K562 (cell line): ENCODE data around the gene CACNB1. TPM values are rescaled to one million over a fixed set of nuclear protein-coding genes. Genes with fewer than 3 reads are reported as not detected.

Source experiments
- ATAC-seq: fragments of 200-7000 bp; cut with Tn5 transposase; 3 replicates; pipeline ENCODE4 v1.9.1; 2020; ENCODE audit warnings: moderate library complexity
- BruUV-seq: library from RNA; stranded (reverse); fragments of 400-500 nt; replicated peaks from 2 replicates; lab custom pipeline; 2021; lab: Mats Ljungman, UMichigan
- CTCF ChIA-PET: fragments of 300-600 bp; formaldehyde crosslinking; extraction: SDS; loops from one replicate; lab custom pipeline; 2021; ENCODE audit warnings: low intra/inter-chr PET ratio; lab: Yijun Ruan, JAX
- POLR2A ChIA-PET: fragments of 300-600, 350-650 bp; sonication (Branson Sonifier 250); formaldehyde crosslinking; extraction: SDS; loops from one replicate; lab custom pipeline; 2021; ENCODE audit warnings: antibody characterized with exemption, inconsistent platforms; lab: Yijun Ruan, JAX
- DNase-seq, 4 experiments: peaks; one replicate each; pipeline versions ENCODE4 v3.0.0 to v3.0.0-alpha.2; 2011 to 2018; ENCODE audit warnings: low spot score in 3 of 4, mixed read lengths in 3 of 4; ENCODE audit errors: extremely low read depth in 1 of 4
- FAIRE-seq: peaks from 2 replicates; lab custom pipeline; 2011; peaks lifted over from hg19 to GRCh38; lab: Jason Lieb, UNC
- H2AFZ ChIP-seq: 2 replicates; pipeline ENCODE4 v1.6.0; 2011; ENCODE audit warnings: low read depth, low read length, control low read depth, inconsistent platforms
- H3K27ac ChIP-seq: fragments of 200-600 bp; 3 replicates; pipeline ENCODE4 v1.8.0; 2011; ENCODE audit warnings: low read depth, mild to moderate bottlenecking, control low read depth, inconsistent platforms, low read length, moderate library complexity, mixed read lengths; ENCODE audit errors: extremely low read depth
- H3K27me3 ChIP-seq, 2 experiments: fragments of 300-600 bp in 1 of 2; 2 replicates in 1 of 2; 3 replicates in 1 of 2; pipeline versions ENCODE4 v1.6.0 to v1.8.0; 2011; ENCODE audit warnings: inconsistent platforms in 2 of 2, low read length in 2 of 2, mild to moderate bottlenecking in 1 of 2, mixed read lengths in 1 of 2, moderate library complexity in 1 of 2; ENCODE audit not compliant: control insufficient read depth in 2 of 2, insufficient read depth in 2 of 2
- H3K36me3 ChIP-seq: fragments of 300-600 bp; 3 replicates; pipeline ENCODE4 v1.8.0; 2011; ENCODE audit warnings: mild to moderate bottlenecking, low read length, inconsistent platforms; ENCODE audit not compliant: control insufficient read depth, insufficient read depth
- H3K4me1 ChIP-seq, 2 experiments: fragments of 200-600 bp in 1 of 2; replicated peaks in 1 of 2; 2 replicates in 1 of 2; 3 replicates in 1 of 2; pipeline versions ENCODE4 v1.5.1 to v1.8.0; 2011; ENCODE audit warnings: inconsistent platforms in 2 of 2, low read length in 2 of 2, mild to moderate bottlenecking in 1 of 2, mixed read lengths in 1 of 2, moderate library complexity in 1 of 2; ENCODE audit not compliant: control insufficient read depth in 2 of 2, insufficient read depth in 2 of 2
- H3K4me2 ChIP-seq: 2 replicates; pipeline ENCODE4 v1.6.1; 2011; ENCODE audit warnings: low read length, control low read depth, inconsistent platforms, mixed read lengths; ENCODE audit not compliant: insufficient read depth
- H3K4me3 ChIP-seq: fragments of 200-600 bp; sonication (generic), shearing (Covaris generic); 2 replicates; pipeline ENCODE4 v1.5.1; 2016; ENCODE audit warnings: control low read depth, inconsistent platforms
- H3K79me2 ChIP-seq: fragments of 200-600 bp; 3 replicates; pipeline ENCODE4 v1.8.0; 2011; ENCODE audit warnings: low read length, inconsistent platforms; ENCODE audit not compliant: control insufficient read depth, insufficient read depth
- H3K9ac ChIP-seq, 2 experiments: 2 replicates each; pipeline versions ENCODE4 v1.6.0 to v1.6.1; 2011; ENCODE audit warnings: low read depth in 2 of 2, low read length in 2 of 2, control low read depth in 1 of 2, inconsistent platforms in 1 of 2, mild to moderate bottlenecking in 1 of 2, mixed read lengths in 1 of 2; ENCODE audit not compliant: insufficient read depth in 1 of 2
- H3K9me1 ChIP-seq: one replicate; pipeline ENCODE4 v1.6.0; 2011; ENCODE audit warnings: inconsistent platforms, mild to moderate bottlenecking, low read length, moderate library complexity; ENCODE audit not compliant: control insufficient read depth, insufficient read depth
- H3K9me3 ChIP-seq: replicated peaks from 2 replicates; pipeline ENCODE4 v1.5.1; 2011; ENCODE audit warnings: low read depth, low read length, inconsistent platforms; ENCODE audit not compliant: control insufficient read depth, insufficient read depth
- H4K20me1 ChIP-seq: replicated peaks from 2 replicates; pipeline ENCODE4 v1.6.1; 2011; ENCODE audit warnings: low read length, inconsistent platforms, mixed read lengths; ENCODE audit not compliant: control insufficient read depth, insufficient read depth
- CEBPB ChIP-seq: fragments of 450-650 bp; IDR thresholded peaks from 2 replicates; pipeline ENCODE4 v1.6.1; 2016; ENCODE audit warnings: missing genetic modification characterization, missing compliant biosample characterization
- CEBPG ChIP-seq, 3 experiments: fragments of 200-800 bp in 1 of 3; sonication (Bioruptor generic) in 1 of 3; sonication (generic) in 1 of 3; formaldehyde crosslinking in 1 of 3; IDR thresholded peaks in 2 of 3; conservative IDR thresholded peaks in 1 of 3; 2 replicates each; pipeline versions ENCODE4 v1.6.1 to v1.8.0; 2016 to 2022; ENCODE audit warnings: missing compliant biosample characterization in 2 of 3, missing genetic modification characterization in 2 of 3, mild to moderate bottlenecking in 1 of 3, missing genetic modification reagents in 1 of 3
- HNRNPH1 ChIP-seq: fragments of 200-400 bp; formaldehyde crosslinking; optimal IDR thresholded peaks from 2 replicates; pipeline ENCODE3; 2017; ENCODE audit warnings: low read depth, mild to moderate bottlenecking, low read length, moderate library complexity
- KDM1A ChIP-seq, 2 experiments: fragments of 450-650 bp; IDR thresholded peaks; 2 replicates each; pipeline ENCODE4 v1.6.1; 2016; ENCODE audit warnings: mild to moderate bottlenecking in 2 of 2
- NR2C1 ChIP-seq, 2 experiments: fragments of 450-650 bp; IDR thresholded peaks; 2 replicates each; pipeline ENCODE4 v1.6.1; 2017; ENCODE audit warnings: mild to moderate bottlenecking in 2 of 2, antibody characterized with exemption in 1 of 2, inconsistent platforms in 1 of 2, missing compliant biosample characterization in 1 of 2, missing genetic modification characterization in 1 of 2
- NR2C2 ChIP-seq, 2 experiments: fragments of 200-800 bp in 1 of 2; sonication (Bioruptor generic) in 1 of 2; sonication (generic) in 1 of 2; formaldehyde crosslinking in 1 of 2; IDR thresholded peaks; 2 replicates each; pipeline versions ENCODE4 v1.6.1 to v1.8.0; 2016 to 2022; ENCODE audit warnings: mild to moderate bottlenecking in 1 of 2, missing compliant biosample characterization in 1 of 2, missing genetic modification characterization in 1 of 2, missing genetic modification reagents in 1 of 2
- RCOR1 ChIP-seq, 2 experiments: IDR thresholded peaks; 2 replicates each; pipeline ENCODE4 v1.6.1; 2012; ENCODE audit warnings: low read depth in 2 of 2, low read length in 2 of 2, borderline replicate concordance in 1 of 2, improper control_type of control experiment in 1 of 2
- WGBS: fragments of 100-300 bp; shearing (Covaris generic); methylation state at CpG from one replicate; pipeline ENCODE4 v1.1.6; 2016; ENCODE audit warnings: low coverage, mixed read lengths; ENCODE audit not compliant: insufficient coverage; ENCODE audit errors: missing lambda C conversion rate; 5-methylcytosine and 5-hydroxymethylcytosine counted together
- in situ Hi-C: fragments of 300-500 bp; cut with MboI; formaldehyde crosslinking; loops from 4 replicates; pipeline ENCODE4 v1.15.0; 2018; ENCODE audit warnings: inconsistent platforms, mixed read lengths
- intact Hi-C: fragments of 100-400 bp; cut with micrococcal nuclease; formaldehyde crosslinking; loops from 2 replicates; pipeline ENCODE4 v1.14.2; 2022
- polyA plus RNA-seq, 8 experiments: library from polyadenylated mRNA; depleted of rRNA in 4 of 8; stranded (reverse) in 5 of 8; unstranded in 3 of 8; fragments of >200 nt; fragmentation: Nextera tagmentation in 2 of 8; fragmentation: Illumina TruSeq in 1 of 8; extraction: Ambion mirVana in 2 of 8; extraction: Trizol in 1 of 8; gene quantifications; 2 replicates each; pipeline versions ENCODE4 v1.2.1 to v1.2.3, GENCODE V29; 2011 to 2014; ENCODE audit warnings: inconsistent platforms in 1 of 8, missing spikeins in 1 of 8
- total RNA-seq, 7 experiments: library from RNA; depleted of rRNA in 6 of 7; stranded (reverse); fragments of >200 nt in 6 of 7; fragmentation: Illumina TruSeq in 2 of 7; extraction: Trizol in 2 of 7; gene quantifications; 2 replicates each; pipeline versions ENCODE4 v1.2.1 to v1.2.3, GENCODE V29; 2011 to 2021; ENCODE audit warnings: low replicate concordance in 1 of 7
- TF ChIP-seq, protein P1 (sequence below): sonication (generic); formaldehyde crosslinking; IDR thresholded peaks from 2 replicates; pipeline ENCODE4 v1.8.1; 2023; ENCODE audit warnings: mild to moderate bottlenecking, missing genetic modification reagents
- TF ChIP-seq, protein P2 (sequence below): sonication (generic); formaldehyde crosslinking; IDR thresholded peaks from 2 replicates; pipeline ENCODE4 v1.8.0; 2023; ENCODE audit warnings: mild to moderate bottlenecking, missing genetic modification reagents
- TF ChIP-seq, protein P3 (sequence below): fragments of 450-650 bp; formaldehyde crosslinking; IDR thresholded peaks from 2 replicates; pipeline ENCODE4 v1.4.0; 2020; ENCODE audit warnings: mild to moderate bottlenecking

Gene CACNB1
- total and polyA plus RNA-seq, 9 of the 15 experiments (the other 6 are each of a cell fraction or from before 2014, with no cell fraction given), result 0.08 to 7.4 (median 3.0) TPM

DNA sequence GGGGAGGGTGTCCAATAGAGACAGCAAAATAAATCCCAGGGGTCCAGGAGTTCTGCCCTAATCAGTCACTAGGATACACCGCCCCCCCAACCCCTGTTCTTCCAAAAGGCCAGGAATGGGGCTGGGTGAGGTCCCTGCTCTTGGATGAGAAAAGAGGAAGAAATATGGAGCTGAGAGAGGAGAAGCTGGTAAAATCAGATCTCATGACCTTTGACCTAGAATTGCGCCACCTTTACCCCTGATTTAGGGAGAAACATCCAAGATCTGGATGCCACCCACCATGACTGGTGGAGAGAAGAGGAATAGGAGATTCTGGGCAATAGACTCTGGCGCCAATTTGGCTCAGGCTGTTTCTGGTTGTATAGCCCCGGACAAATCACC, 707 bp upstream of the CACNB1 start:
- ChIA-PET POLR2A (interaction anchor here (0.7 to 2.5 kb wide), 2 partner anchors 9 to 11 kb away, joined by 3 to 16 read pairs; no protein-coding TSS in a partner anchor), CTCF (no interaction called here)
- Histone ChIP-seq H2AFZ (peak overlapping the region; percentile 65), H3K79me2 (peaks cover 48% of the 10 kb centered on the region), H3K9me1 (no peaks in the 10 kb centered on the region), H3K4me2 (peak overlapping the region; percentile 36), H3K27me3 (no peaks in the 10 kb centered on the region), H3K36me3 (peaks cover 34% of the 10 kb centered on the region), H3K9me3 (no peaks in the 10 kb centered on the region), H3K9ac (peak overlapping the region; percentile 26 to 91; a peak in 2 of 4 replicates), H3K27ac (no peak overlapping the region), H4K20me1 (peaks cover 12% of the 10 kb centered on the region), H3K4me1 (peaks cover 46 to 56% of the 10 kb centered on the region in 2 experiments; a peak in 4 of 5 replicates), H3K4me3 (peak overlapping the region; percentile 52)
- in situ Hi-C loops (no loop called here), intact Hi-C loops (no loop called here)
- 81% methylated on average over 4 of the region's 4 CpGs for WGBS
- no TSS peak for BruUV-seq
- FAIRE-seq (no peak), DNase-seq (no peak), ATAC-seq (no peak)
- TF ChIP-seq, protein P1, sequence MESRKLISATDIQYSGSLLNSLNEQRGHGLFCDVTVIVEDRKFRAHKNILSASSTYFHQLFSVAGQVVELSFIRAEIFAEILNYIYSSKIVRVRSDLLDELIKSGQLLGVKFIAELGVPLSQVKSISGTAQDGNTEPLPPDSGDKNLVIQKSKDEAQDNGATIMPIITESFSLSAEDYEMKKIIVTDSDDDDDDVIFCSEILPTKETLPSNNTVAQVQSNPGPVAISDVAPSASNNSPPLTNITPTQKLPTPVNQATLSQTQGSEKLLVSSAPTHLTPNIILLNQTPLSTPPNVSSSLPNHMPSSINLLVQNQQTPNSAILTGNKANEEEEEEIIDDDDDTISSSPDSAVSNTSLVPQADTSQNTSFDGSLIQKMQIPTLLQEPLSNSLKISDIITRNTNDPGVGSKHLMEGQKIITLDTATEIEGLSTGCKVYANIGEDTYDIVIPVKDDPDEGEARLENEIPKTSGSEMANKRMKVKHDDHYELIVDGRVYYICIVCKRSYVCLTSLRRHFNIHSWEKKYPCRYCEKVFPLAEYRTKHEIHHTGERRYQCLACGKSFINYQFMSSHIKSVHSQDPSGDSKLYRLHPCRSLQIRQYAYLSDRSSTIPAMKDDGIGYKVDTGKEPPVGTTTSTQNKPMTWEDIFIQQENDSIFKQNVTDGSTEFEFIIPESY (CRISPR knock-in tag), result 0 out of 2 replicates have a peak, but pooled peaks have one; percentile 30
- peak; percentile 86 for TF ChIP-seq NR2C1 (IDR thresholded peaks at IDR 0.05)
- TF ChIP-seq NR2C1 (tag; IDR thresholded peaks at IDR 0.05), result peak; percentile 91
- no peak for TF ChIP-seq HNRNPH1
- TF ChIP-seq, protein P2, sequence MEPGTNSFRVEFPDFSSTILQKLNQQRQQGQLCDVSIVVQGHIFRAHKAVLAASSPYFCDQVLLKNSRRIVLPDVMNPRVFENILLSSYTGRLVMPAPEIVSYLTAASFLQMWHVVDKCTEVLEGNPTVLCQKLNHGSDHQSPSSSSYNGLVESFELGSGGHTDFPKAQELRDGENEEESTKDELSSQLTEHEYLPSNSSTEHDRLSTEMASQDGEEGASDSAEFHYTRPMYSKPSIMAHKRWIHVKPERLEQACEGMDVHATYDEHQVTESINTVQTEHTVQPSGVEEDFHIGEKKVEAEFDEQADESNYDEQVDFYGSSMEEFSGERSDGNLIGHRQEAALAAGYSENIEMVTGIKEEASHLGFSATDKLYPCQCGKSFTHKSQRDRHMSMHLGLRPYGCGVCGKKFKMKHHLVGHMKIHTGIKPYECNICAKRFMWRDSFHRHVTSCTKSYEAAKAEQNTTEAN (CRISPR knock-in tag), result no peak
- TF ChIP-seq CEBPG (CRISPR knock-in tag; IDR thresholded peaks at IDR 0.05), result peak; percentile 24; the same call in 1 of the 2 replicates
- peak in 1 of 2 experiments; percentile 80; a peak in 2 of 4 replicates for TF ChIP-seq CEBPG (tag; conservative IDR thresholded peaks at IDR 0.05 in 1 of 2, IDR thresholded peaks at IDR 0.05 in 1 of 2)
- TF ChIP-seq KDM1A (IDR thresholded peaks at IDR 0.05), result peak; percentile 71 to 82
- TF ChIP-seq CEBPB (tag), result peak; percentile 93
- 0 out of 4 replicates have a peak, but pooled peaks of 1 of the 2 experiments have one; percentile 35 for TF ChIP-seq RCOR1 (IDR thresholded peaks at IDR 0.05; ENCODE audit: borderline replicate concordance in 1 of 2, low read depth in 2 of 2, low read length in 2 of 2)
- no peak for TF ChIP-seq NR2C2 (CRISPR knock-in tag; IDR thresholded peaks at IDR 0.05)
- peak; percentile 88 for TF ChIP-seq NR2C2 (tag; IDR thresholded peaks at IDR 0.05)
- TF ChIP-seq, protein P3, sequence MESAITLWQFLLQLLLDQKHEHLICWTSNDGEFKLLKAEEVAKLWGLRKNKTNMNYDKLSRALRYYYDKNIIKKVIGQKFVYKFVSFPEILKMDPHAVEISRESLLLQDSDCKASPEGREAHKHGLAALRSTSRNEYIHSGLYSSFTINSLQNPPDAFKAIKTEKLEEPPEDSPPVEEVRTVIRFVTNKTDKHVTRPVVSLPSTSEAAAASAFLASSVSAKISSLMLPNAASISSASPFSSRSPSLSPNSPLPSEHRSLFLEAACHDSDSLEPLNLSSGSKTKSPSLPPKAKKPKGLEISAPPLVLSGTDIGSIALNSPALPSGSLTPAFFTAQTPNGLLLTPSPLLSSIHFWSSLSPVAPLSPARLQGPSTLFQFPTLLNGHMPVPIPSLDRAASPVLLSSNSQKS (CRISPR knock-in tag), result no peak
